ENCODE results near the gene C12orf60. TPM values are rescaled to one million over a fixed set of nuclear protein-coding genes. Genes with fewer than 3 reads are reported as not detected.
A peak's percentile ranks its signal among the peaks of the same experiment; 100 is the strongest.

The C12orf60 gene
- total RNA-seq, 3 donors from 2014 or later, result 0.44 to 0.96 (median 0.46) TPM

DNA sequence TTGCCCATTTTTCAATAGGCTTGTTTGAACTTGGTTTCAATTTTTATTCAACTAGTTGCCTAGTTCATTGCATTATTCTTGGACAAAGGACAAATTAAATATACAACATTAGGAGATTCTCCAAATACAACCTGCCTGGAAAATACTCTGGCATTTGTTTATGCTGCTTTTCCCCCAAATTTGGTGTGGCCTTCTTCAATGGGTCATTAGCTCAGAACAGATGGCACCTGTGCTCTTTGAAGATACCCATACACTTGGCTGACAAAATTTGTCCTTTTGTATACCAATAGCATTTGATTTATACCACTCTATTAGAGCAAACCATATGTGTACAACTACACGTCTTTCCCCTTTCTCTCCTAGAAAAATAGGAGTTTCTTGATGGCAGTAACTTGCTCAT lies 35.9 kb upstream of the C12orf60 start:
- intact Hi-C loops (cut with DNase I, micrococcal nuclease), result no loop called here
- no peak overlapping the region for H3K4me3 ChIP-seq
- no peaks in the 10 kb centered on the region for H3K4me1 ChIP-seq (ENCODE audit: low read depth)

GRCh38 chr12:14768823-14769405 lies 34.6 kb upstream of the C12orf60 start:
- Histone ChIP-seq H3K4me3 (peak overlapping the region; percentile 56), H3K9me3 (peaks cover 2% of the 10 kb centered on the region), H3K36me3 (ENCODE audit: low read depth) (no peaks in the 10 kb centered on the region), H3K4me1 (ENCODE audit: low read depth) (no peaks in the 10 kb centered on the region)
- no peak for TF ChIP-seq CTCF (IDR thresholded peaks at IDR 0.05)
- ATAC-seq, result no peak
- intact Hi-C loops (cut with DNase I, micrococcal nuclease), result no loop called here
- DNase-seq, result peak; percentile 38 to 58 (median 40)

More for the DNA sequence above, 35.9 kb upstream of the C12orf60 start:
- no peak for TF ChIP-seq CTCF (IDR thresholded peaks at IDR 0.05)
- Histone ChIP-seq H3K36me3 (ENCODE audit: low read depth) (no peaks in the 10 kb centered on the region), H3K9me3 (no peaks in the 10 kb centered on the region)
- no peak for DNase-seq
- ATAC-seq, result no peak

DNA sequence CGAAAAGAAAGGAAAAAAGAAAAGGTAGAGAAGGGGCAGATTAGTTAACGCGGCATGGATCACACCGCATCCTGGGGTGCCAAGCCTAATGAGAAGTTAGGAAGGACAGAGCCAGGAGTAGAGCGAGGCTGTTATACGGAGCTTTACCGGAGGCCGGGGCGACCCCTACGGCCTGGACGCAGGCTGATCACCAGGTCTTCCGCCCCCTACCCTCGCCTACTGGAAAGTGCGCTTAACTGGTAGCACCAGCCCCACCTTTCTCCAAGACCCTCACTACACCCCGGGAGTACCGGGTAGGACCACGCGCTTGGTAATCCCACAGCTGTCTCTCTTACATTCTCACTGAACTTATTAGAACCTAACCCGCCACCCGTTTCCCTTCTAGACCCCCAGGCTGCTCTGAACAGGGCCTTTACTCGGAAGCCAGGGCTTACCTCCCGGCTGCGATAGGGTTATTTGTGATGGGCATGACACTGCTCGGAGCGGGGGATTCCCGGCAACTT lies 34.0 kb upstream of the C12orf60 start:
- H3K9me3 ChIP-seq, result peaks cover 2% of the 10 kb centered on the region
- peak overlapping the region; percentile 56 for H3K4me3 ChIP-seq
- H3K36me3 ChIP-seq (ENCODE audit: low read depth), result no peaks in the 10 kb centered on the region
- intact Hi-C loops (cut with DNase I, micrococcal nuclease), result no loop called here
- TF ChIP-seq CTCF (IDR thresholded peaks at IDR 0.05), result no peak
- ATAC-seq (peak; percentile 5), DNase-seq (peak; percentile 58 to 73 (median 64))
- no peaks in the 10 kb centered on the region for H3K4me1 ChIP-seq (ENCODE audit: low read depth)

- DNase-seq, result peak; percentile 90 to 93 (median 92)
- peak; percentile 69 for ATAC-seq
- intact Hi-C loops (cut with DNase I, micrococcal nuclease), result no loop called here
- Histone ChIP-seq H3K4me3 (peak overlapping the region; percentile 56), H3K36me3 (ENCODE audit: low read depth) (no peaks in the 10 kb centered on the region), H3K4me1 (ENCODE audit: low read depth) (no peaks in the 10 kb centered on the region), H3K9me3 (peaks cover 2% of the 10 kb centered on the region)
- TF ChIP-seq CTCF (IDR thresholded peaks at IDR 0.05), result peak; percentile 83
Observed at GRCh38 chr12:14769969-14770495, 33.4 kb upstream of the C12orf60 start.

- peak overlapping the region; percentile 56 for H3K4me3 ChIP-seq
- peaks cover 3% of the 10 kb centered on the region for H3K4me1 ChIP-seq (ENCODE audit: low read depth)
- peaks cover 2% of the 10 kb centered on the region for H3K9me3 ChIP-seq
- ATAC-seq (peak; percentile 68), DNase-seq (peak; percentile 92 to 99 (median 95))
- intact Hi-C loops (cut with DNase I, micrococcal nuclease), result no loop called here
- TF ChIP-seq CTCF (IDR thresholded peaks at IDR 0.05), result no peak
- no peaks in the 10 kb centered on the region for H3K36me3 ChIP-seq (ENCODE audit: low read depth)
Observed at GRCh38 chr12:14770496-14771461, 32.7 kb upstream of the C12orf60 start.
